GM12892 (cell line): Measurements from ENCODE around the gene TSPYL1.

Experiments used
- POLR2A ChIP-seq: IDR thresholded peaks from 2 replicates; pipeline ENCODE4 v1.6.1; 2011; ENCODE audit warnings: low read depth, low read length, control low read depth
- POLR2AphosphoS5 ChIP-seq: IDR thresholded peaks from 2 replicates; pipeline ENCODE4 v1.6.1; 2011; ENCODE audit warnings: low read depth, low read length, control low read depth

- TF ChIP-seq POLR2A = no peak
- TF ChIP-seq POLR2AphosphoS5 = no peak
Observed at GRCh38 chr6:116229287-116229913, 50.3 kb downstream of the TSPYL1 start.
